ENCODE data around the gene GYPC. TPM values are rescaled to one million over a fixed set of nuclear protein-coding genes. Genes with fewer than 3 reads are reported as not detected.

GYPC gene
- total RNA-seq, 1 donor from 2014 or later: 41.4 TPM

DNA sequence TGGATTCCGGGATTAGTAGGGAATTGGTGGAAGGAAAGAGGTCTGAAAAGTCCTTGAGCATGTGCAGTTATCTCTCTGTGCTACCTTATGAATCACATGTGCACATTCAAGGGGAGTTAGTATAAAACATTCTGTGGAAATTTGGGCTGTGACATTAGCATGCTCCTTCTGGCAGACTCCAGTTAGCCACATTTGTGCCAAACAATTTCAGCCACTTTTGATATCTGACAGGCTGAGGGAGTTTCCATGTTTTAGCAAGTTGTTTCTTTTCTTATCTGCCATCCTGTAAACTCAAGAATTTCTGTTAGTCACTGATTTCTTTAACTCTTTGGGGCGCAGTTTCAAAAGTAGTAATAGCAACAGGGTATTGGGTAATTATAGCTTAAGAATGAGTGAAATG, 28.3 kb upstream of the GYPC start:
- Mint-ChIP-seq H3K9me3 (no peaks in the 10 kb centered on the region), H3K36me3 (no peaks in the 10 kb centered on the region), H3K27ac (no peak overlapping the region), H3K4me3 (no peak overlapping the region), H3K4me1 (peaks cover 10% of the 10 kb centered on the region), H3K27me3 (ENCODE audit: low read depth) (peaks cover 16% of the 10 kb centered on the region)
- DNase-seq (ENCODE audit: low spot score in 2 of 2, unreplicated experiment in 2 of 2): no peak
- TF ChIP-seq, protein P1, sequence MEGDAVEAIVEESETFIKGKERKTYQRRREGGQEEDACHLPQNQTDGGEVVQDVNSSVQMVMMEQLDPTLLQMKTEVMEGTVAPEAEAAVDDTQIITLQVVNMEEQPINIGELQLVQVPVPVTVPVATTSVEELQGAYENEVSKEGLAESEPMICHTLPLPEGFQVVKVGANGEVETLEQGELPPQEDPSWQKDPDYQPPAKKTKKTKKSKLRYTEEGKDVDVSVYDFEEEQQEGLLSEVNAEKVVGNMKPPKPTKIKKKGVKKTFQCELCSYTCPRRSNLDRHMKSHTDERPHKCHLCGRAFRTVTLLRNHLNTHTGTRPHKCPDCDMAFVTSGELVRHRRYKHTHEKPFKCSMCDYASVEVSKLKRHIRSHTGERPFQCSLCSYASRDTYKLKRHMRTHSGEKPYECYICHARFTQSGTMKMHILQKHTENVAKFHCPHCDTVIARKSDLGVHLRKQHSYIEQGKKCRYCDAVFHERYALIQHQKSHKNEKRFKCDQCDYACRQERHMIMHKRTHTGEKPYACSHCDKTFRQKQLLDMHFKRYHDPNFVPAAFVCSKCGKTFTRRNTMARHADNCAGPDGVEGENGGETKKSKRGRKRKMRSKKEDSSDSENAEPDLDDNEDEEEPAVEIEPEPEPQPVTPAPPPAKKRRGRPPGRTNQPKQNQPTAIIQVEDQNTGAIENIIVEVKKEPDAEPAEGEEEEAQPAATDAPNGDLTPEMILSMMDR (IDR thresholded peaks at IDR 0.05; ENCODE audit: unreplicated experiment): no peak

DNA sequence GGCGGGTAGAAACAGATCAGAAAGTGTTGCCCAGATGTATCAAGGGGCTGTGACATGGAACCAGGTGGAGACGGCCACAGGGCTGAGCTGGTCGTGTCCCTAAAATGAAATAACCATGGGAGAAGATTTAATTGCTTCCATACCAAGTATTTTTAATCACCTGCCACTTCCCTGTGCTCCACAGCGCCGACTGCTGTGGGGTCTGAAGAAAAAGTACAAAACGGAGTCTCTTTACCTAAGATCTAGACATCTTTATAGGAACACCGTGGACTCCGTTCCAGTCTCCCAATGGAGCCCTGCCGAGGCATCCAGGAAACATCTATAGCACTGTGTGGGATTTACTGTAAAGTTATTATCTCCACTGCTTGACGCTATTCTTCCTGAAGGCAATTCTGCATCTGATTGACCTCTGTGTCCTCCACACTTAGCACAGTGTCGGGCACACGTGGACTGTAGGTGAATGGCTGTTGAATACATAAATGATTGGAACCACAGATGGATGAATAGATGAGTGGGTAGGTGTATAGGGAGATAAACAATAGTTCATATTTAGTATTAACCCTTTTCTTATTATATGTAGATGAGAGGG, 21.6 kb upstream of the GYPC start:
- DNase-seq (ENCODE audit: low spot score in 2 of 2, unreplicated experiment in 2 of 2): no peak
- Mint-ChIP-seq H3K4me1 (no peaks in the 10 kb centered on the region), H3K27ac (no peak overlapping the region), H3K9me3 (no peaks in the 10 kb centered on the region), H3K36me3 (no peaks in the 10 kb centered on the region), H3K27me3 (ENCODE audit: low read depth) (peaks cover 23% of the 10 kb centered on the region), H3K4me3 (no peak overlapping the region)
- TF ChIP-seq, protein P1 (IDR thresholded peaks at IDR 0.05; ENCODE audit: unreplicated experiment): no peak

DNA sequence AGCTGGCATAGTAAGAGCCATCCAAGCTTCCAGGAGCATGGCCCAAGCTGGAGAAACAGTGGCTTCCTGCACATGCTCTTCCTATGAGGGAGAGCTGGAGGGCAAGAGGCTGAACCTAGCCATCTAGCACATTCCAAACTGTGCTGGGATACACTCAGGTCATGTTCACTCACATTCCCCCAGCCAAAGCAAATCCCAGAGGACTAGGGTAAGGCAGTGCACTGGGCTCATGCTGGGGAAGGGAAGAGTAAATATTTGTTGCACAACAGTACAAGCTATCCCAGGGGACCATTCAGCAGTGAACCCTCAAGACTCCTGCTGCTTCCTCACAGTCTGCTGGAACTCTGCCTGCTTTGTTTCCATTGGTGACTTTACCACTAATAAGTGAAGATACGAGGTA, 20.7 kb upstream of the GYPC start:
- Mint-ChIP-seq H3K4me1 (no peaks in the 10 kb centered on the region), H3K9me3 (no peaks in the 10 kb centered on the region), H3K27ac (no peak overlapping the region), H3K27me3 (ENCODE audit: low read depth) (peaks cover 23% of the 10 kb centered on the region), H3K4me3 (no peak overlapping the region), H3K36me3 (no peaks in the 10 kb centered on the region)
- TF ChIP-seq, protein P1 (IDR thresholded peaks at IDR 0.05; ENCODE audit: unreplicated experiment): no peak
- no peak for DNase-seq (ENCODE audit: low spot score in 2 of 2, unreplicated experiment in 2 of 2)

DNA sequence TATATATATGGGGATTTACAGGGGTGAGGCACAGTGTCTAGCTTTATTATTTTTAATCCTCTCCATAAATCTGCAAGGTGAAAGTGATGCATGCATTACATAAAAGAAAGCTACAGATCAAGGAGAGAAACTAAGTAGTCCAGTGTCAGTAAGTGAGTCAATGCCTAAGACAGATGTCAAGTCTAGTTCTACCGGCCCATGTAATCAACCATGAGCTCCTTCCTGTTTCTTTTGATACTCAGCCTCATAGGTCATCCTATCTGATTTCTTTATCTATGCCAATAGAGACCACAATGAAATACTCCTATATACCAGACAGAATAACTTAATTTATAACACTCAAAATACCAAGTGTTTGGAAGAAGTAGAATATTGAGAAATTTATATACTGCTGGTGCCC, 20.2 kb upstream of the GYPC start:
- no peak for DNase-seq (ENCODE audit: low spot score in 2 of 2, unreplicated experiment in 2 of 2)
- Mint-ChIP-seq H3K4me1 (no peaks in the 10 kb centered on the region), H3K36me3 (no peaks in the 10 kb centered on the region), H3K9me3 (no peaks in the 10 kb centered on the region), H3K27me3 (ENCODE audit: low read depth) (peaks cover 19% of the 10 kb centered on the region), H3K27ac (no peak overlapping the region), H3K4me3 (no peak overlapping the region)
- TF ChIP-seq, protein P1 (IDR thresholded peaks at IDR 0.05; ENCODE audit: unreplicated experiment): no peak

- peaks cover 13% of the 10 kb centered on the region for H3K27me3 Mint-ChIP-seq (ENCODE audit: low read depth)
- TF ChIP-seq, protein P1 (IDR thresholded peaks at IDR 0.05; ENCODE audit: unreplicated experiment): no peak
- H3K4me1 Mint-ChIP-seq: no peaks in the 10 kb centered on the region
- H3K27ac Mint-ChIP-seq: no peak overlapping the region
- H3K36me3 Mint-ChIP-seq: no peaks in the 10 kb centered on the region
- no peak for DNase-seq (ENCODE audit: low spot score in 2 of 2, unreplicated experiment in 2 of 2)
- H3K9me3 Mint-ChIP-seq: no peaks in the 10 kb centered on the region
- H3K4me3 Mint-ChIP-seq: no peak overlapping the region
Measured at GRCh38 chr2:126637386-126637785, 18.6 kb upstream of the GYPC start.

DNA sequence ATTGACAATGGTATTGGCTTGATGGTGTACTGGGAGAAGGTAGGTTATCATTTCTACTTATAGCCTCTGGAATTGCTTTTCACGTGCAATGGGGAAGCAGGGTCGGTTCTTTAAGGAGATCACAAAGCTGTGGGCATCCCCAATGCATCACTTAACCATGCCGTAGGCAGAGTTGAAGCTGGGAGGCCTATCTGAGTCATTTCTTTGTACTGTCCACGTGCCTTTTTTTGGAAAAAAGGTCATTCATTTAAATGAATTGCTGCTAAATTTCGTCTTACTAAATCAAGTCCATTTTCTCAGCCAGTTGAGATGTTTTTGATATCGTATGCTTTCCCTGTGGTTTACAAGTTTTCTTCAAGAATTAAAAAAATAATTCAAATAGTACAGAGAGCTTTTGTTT, 17.2 kb upstream of the GYPC start:
- no peak for DNase-seq (ENCODE audit: low spot score in 2 of 2, unreplicated experiment in 2 of 2)
- Mint-ChIP-seq H3K36me3 (no peaks in the 10 kb centered on the region), H3K27me3 (ENCODE audit: low read depth) (peaks cover 8% of the 10 kb centered on the region), H3K9me3 (no peaks in the 10 kb centered on the region), H3K27ac (no peak overlapping the region), H3K4me1 (no peaks in the 10 kb centered on the region), H3K4me3 (no peak overlapping the region)
- TF ChIP-seq, protein P1 (IDR thresholded peaks at IDR 0.05; ENCODE audit: unreplicated experiment): no peak
